KMS-11 (cell line): ENCODE data around the gene FAM131A.

Experiments
- H2AFZ ChIP-seq: fragments of 200-600 bp; sonication (generic); 2 replicates; pipeline ENCODE4 v1.6.1; 2016; ENCODE audit warnings: antibody characterized with exemption, mixed run types, low read depth
- H3K27ac ChIP-seq: fragments of 200-600 bp; sonication (generic); 2 replicates; pipeline ENCODE4 v1.6.1; 2016; ENCODE audit warnings: mild to moderate bottlenecking, mixed run types
- H3K27me3 ChIP-seq: fragments of 200-600 bp; sonication (generic); 2 replicates; pipeline ENCODE4 v1.6.1; 2017; ENCODE audit warnings: mild to moderate bottlenecking, low read depth, mixed run types, moderate library complexity; ENCODE audit not compliant: insufficient read depth
- H3K36me3 ChIP-seq: fragments of 200-600 bp; sonication (generic); 2 replicates; pipeline ENCODE4 v1.6.1; 2017; ENCODE audit warnings: mild to moderate bottlenecking, mixed run types; ENCODE audit not compliant: insufficient read depth
- H3K4me1 ChIP-seq: fragments of 200-600 bp; sonication (generic); 2 replicates; pipeline ENCODE4 v1.6.1; 2016; ENCODE audit warnings: mild to moderate bottlenecking, low read depth, mixed run types; ENCODE audit not compliant: poor library complexity, severe bottlenecking
- H3K4me2 ChIP-seq: fragments of 200-600 bp; sonication (generic); 2 replicates; pipeline ENCODE4 v1.7.0; 2016; ENCODE audit warnings: mild to moderate bottlenecking, mixed run types
- H3K4me3 ChIP-seq: fragments of 200-600 bp; sonication (generic); IDR thresholded peaks from 2 replicates; pipeline ENCODE4 v1.6.1; 2017; ENCODE audit warnings: low read depth, low read length, mixed read lengths; ENCODE audit not compliant: insufficient read depth
- H3K79me2 ChIP-seq: fragments of 200-600 bp; sonication (generic); 2 replicates; pipeline ENCODE4 v1.6.1; 2016; ENCODE audit warnings: low read depth, mixed run types; ENCODE audit not compliant: insufficient read depth
- H3K9ac ChIP-seq: fragments of 200-600 bp; sonication (generic); 2 replicates; pipeline ENCODE4 v1.6.1; 2016; ENCODE audit warnings: mild to moderate bottlenecking, mixed run types
- H4K20me1 ChIP-seq: fragments of 200-600 bp; sonication (generic); 2 replicates; pipeline ENCODE4 v1.6.1; 2016; ENCODE audit warnings: mild to moderate bottlenecking, mixed run types; ENCODE audit not compliant: insufficient read depth
- TF ChIP-seq, protein P1 (sequence below): fragments of 200-600 bp; sonication (generic); conservative IDR thresholded peaks from 2 replicates; pipeline ENCODE4 v1.6.1; 2017; ENCODE audit warnings: low read depth, mild to moderate bottlenecking, antibody characterized with exemption, low read length, moderate library complexity, mixed read lengths

The FAM131A gene

GRCh38 chr3:184343200-184343876 lies 5.9 kb downstream of the FAM131A start:
- no peaks in the 10 kb centered on the region for H4K20me1 ChIP-seq
- TF ChIP-seq, protein P1, sequence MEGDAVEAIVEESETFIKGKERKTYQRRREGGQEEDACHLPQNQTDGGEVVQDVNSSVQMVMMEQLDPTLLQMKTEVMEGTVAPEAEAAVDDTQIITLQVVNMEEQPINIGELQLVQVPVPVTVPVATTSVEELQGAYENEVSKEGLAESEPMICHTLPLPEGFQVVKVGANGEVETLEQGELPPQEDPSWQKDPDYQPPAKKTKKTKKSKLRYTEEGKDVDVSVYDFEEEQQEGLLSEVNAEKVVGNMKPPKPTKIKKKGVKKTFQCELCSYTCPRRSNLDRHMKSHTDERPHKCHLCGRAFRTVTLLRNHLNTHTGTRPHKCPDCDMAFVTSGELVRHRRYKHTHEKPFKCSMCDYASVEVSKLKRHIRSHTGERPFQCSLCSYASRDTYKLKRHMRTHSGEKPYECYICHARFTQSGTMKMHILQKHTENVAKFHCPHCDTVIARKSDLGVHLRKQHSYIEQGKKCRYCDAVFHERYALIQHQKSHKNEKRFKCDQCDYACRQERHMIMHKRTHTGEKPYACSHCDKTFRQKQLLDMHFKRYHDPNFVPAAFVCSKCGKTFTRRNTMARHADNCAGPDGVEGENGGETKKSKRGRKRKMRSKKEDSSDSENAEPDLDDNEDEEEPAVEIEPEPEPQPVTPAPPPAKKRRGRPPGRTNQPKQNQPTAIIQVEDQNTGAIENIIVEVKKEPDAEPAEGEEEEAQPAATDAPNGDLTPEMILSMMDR = no peak
- no peak overlapping the region for H3K4me2 ChIP-seq
- no peaks in the 10 kb centered on the region for H3K79me2 ChIP-seq
- no peak overlapping the region for H3K27ac ChIP-seq
- no peak overlapping the region for H3K4me3 ChIP-seq
- H2AFZ ChIP-seq = no peak overlapping the region
- H3K4me1 ChIP-seq = peaks cover 13% of the 10 kb centered on the region
- no peak overlapping the region for H3K9ac ChIP-seq
- H3K36me3 ChIP-seq = no peaks in the 10 kb centered on the region
- no peaks in the 10 kb centered on the region for H3K27me3 ChIP-seq

- Histone ChIP-seq H3K9ac (no peak overlapping the region), H3K4me1 (peaks cover 13% of the 10 kb centered on the region), H3K27me3 (no peaks in the 10 kb centered on the region), H3K27ac (no peak overlapping the region), H3K36me3 (no peaks in the 10 kb centered on the region), H3K4me2 (no peak overlapping the region), H3K4me3 (no peak overlapping the region), H4K20me1 (no peaks in the 10 kb centered on the region), H3K79me2 (no peaks in the 10 kb centered on the region), H2AFZ (no peak overlapping the region)
- TF ChIP-seq, protein P1 = no peak
Observed at GRCh38 chr3:184344579-184345316, 7.3 kb downstream of the FAM131A start.

GRCh38 chr3:184345317-184346144 lies 8.1 kb downstream of the FAM131A start:
- no peak overlapping the region for H3K4me2 ChIP-seq
- no peak overlapping the region for H3K9ac ChIP-seq
- H3K27ac ChIP-seq = no peak overlapping the region
- H2AFZ ChIP-seq = no peak overlapping the region
- no peaks in the 10 kb centered on the region for H4K20me1 ChIP-seq
- no peaks in the 10 kb centered on the region for H3K36me3 ChIP-seq
- TF ChIP-seq, protein P1 = peak; percentile 68
- H3K4me1 ChIP-seq = peaks cover 13% of the 10 kb centered on the region
- H3K4me3 ChIP-seq = no peak overlapping the region
- H3K27me3 ChIP-seq = no peaks in the 10 kb centered on the region
- H3K79me2 ChIP-seq = no peaks in the 10 kb centered on the region

DNA sequence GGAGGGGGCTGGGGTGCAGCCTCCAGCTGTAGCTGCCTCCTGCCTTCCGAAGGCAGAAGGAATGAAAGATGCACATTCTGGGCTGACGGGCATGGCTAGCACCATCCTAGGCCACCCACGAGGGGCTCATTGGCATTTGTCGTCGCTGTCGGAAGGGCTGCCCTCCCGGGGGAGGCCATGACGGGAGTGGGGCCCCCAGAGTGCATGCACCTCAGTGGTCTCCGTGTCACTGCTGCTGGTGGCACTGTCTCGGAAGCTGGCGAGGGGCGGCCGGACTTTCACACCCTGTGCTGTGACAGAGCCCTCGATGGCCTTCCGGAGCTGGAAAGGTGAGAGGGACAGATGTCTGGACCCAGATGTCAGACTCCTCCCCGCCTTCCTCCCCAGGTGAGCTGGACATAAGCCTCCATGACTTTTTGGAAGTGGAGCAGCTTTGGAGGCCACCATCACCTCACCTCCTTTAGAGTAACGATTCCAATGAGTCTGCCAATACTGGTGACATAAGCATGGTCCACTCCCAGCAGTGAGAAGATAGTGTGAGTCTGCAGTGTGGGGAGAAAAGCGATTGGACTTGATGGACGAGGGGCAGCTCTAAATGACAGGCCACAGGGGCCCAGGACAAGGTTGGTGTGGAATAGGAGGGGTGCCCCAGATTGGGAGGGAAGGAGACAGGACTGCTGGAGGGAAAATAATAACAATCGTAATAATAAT lies 9.2 kb downstream of the FAM131A start:
- H4K20me1 ChIP-seq = no peaks in the 10 kb centered on the region
- no peak overlapping the region for H3K4me3 ChIP-seq
- H3K27me3 ChIP-seq = no peaks in the 10 kb centered on the region
- H3K79me2 ChIP-seq = no peaks in the 10 kb centered on the region
- H3K36me3 ChIP-seq = no peaks in the 10 kb centered on the region
- no peak overlapping the region for H3K9ac ChIP-seq
- no peak overlapping the region for H2AFZ ChIP-seq
- TF ChIP-seq, protein P1 = no peak
- H3K27ac ChIP-seq = no peak overlapping the region
- no peak overlapping the region for H3K4me2 ChIP-seq
- peaks cover 13% of the 10 kb centered on the region for H3K4me1 ChIP-seq
